ENCODE results near the gene SSBP3.

The SSBP3 gene

DNA sequence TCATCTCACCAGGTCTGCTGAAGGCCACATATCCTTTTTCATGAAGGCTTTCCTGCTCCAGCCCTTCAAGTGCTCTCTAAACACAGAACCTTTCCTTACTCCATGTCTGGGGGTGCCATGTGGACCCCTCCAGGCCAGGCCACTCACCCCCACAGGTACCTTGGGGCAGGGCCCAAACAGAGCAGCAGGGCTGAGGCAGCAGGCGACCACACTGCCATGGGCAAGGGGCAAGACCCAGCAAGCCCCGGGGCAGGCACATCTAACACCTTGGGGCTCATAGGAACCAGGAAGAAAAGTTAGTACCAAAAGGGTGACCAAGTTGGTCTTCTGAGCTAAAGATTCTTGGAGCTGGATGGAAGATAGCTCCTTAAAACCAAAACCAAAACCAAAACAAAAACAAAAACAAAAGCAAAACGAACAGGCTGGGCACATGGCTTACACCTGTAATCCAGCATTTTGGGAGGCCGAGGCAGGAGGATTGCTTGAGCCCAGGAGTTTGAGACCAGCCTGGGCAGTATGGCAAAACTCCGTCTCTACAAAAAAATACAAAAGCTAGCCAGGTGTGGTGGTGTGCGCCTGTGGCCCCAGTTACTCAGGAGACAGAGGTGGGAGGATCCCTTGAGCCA lies 142.5 kb downstream of the SSBP3 start:
- no peak for DNase-seq

DNA sequence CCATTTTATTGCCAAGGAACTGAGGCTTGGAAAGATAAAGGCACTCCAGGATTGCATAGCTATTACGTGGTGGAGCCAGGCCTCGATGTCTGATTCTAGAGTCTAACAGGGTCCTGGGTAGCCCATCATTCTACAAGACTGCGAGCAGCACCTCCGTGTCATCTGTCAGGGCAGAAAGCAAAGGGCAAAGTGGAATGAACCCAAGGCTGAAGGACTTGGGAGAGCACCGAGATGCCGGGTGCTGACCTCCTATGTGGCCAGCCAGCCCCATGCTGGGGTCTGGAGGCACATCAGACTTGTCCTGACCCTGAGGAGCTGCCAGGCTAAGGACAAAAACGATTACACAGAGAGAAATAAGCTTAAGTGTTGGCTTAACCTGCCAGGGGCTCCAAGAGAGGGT lies 143.9 kb downstream of the SSBP3 start:
- DNase-seq, result no peak

DNA sequence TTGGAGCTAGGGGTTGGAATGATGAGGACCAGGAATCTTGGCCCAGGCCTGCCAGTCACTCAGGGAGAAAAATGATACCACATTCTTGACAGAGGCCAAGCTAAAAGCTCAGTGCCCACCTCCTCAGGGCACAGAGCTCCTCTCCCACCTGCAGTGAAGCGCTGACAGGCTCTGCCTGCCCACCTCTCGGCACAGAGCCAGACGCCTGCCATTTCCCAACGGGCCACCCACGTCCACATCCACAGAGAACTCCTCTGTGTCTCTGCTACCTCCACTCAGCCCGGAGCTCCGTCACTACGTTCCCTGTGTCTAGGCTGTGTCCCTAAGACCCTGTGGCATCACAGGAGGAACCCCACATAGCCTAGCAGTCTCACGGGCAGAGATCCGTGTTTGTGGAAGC lies 145.4 kb downstream of the SSBP3 start:
- DNase-seq, result peak; percentile 69

DNA sequence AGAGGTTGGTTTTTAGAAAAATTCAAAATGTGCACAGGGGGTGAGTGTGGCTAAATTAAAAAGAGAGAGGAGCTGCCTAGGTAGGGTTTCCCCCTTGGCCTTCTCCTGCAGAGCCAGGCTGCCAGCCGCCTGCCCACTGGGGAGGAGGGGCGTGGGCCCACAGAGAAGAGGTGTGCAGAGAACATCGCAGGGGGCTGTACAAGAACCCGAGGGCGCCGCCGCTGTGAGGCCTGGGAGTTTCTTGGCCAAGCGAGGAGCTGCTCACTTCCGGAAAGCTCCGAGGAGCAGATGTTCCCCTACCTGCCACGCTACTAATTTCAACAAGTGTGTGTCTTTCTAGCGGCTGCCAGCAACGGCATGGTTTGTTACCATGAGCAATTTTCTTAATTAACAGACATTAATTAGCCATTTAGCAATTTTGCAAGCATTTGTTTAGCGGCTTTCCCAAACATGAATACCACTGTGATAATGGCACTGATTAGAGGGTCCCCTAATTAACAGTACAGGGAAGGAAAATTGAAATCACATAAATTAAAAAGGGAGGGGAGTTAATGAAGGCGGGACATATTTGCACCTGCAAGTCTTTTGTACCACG lies 146.6 kb downstream of the SSBP3 start:
- DNase-seq, result peak; percentile 96

DNA sequence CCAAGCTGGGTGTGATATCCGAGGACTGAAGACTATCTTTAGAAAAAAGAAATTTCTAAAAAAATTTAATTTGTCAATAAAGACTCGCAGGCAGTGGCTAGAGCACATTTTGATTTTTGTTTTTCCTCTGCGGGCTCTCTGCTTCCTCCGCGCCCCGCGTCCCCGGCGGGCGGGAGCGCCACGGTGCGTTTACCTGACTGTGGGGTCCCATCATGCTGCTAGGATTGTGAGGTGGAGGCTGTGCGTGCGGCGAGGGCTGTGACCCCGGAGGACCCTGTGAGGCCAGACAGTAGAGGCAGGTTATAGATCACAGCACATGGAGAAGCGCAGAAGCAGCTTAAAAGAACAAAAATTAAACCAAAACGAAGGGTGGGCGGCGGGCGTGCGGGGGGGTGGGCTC lies 148.3 kb downstream of the SSBP3 start:
- no peak for DNase-seq

DNA sequence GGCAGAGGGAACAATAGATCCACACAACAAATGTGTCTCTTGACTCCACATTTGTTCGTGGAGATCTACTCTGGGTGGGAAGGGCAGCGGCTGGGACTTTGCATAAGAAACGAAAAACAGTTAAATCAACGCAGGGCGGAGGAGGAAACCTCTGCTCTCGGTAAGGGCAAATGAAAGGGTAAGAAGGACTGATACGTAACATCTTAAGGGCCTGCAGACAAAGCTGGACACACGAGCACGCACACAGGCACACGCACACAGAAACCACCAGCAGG lies 148.9 kb downstream of the SSBP3 start:
- no peak for DNase-seq

DNA sequence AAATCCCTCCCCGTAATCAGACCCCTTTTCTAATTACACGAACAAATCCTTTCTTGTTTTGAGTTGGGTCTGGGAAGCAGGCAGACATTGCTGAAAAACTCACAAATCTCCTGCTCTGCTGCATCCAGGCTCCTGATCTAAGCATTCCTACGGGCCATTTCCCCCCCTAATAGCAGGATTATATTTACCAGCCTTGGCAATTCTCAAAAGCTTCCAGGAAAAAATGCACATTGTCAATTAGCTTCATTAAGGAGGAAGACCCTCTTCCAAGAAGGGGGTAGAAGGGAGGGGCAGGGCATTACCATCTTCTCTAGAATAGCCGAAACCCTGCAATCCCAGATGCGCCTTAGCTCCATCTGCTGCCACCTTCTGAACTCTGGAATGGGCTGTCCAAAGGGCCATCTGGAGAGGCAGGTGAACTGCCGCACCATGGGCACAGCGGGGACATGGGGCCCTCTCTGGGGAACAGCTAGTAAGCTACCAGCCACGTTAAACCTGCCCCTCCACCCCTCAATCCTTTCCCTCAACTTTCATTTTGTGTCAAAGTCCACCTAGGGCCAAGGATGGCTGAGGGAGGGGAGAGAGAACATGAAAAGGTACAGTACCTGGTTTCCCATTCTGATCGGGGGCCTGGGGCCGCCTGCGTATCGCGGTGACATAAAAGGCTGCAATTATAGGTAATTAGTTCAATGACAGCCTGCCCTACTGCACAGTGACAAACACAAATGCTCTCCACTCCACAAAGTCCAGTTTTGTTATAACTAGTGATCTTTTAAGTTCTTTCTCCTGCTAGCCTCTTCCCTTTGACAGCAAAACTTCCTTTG lies 149.5 kb downstream of the SSBP3 start:
- DNase-seq, result peak; percentile 77

DNA sequence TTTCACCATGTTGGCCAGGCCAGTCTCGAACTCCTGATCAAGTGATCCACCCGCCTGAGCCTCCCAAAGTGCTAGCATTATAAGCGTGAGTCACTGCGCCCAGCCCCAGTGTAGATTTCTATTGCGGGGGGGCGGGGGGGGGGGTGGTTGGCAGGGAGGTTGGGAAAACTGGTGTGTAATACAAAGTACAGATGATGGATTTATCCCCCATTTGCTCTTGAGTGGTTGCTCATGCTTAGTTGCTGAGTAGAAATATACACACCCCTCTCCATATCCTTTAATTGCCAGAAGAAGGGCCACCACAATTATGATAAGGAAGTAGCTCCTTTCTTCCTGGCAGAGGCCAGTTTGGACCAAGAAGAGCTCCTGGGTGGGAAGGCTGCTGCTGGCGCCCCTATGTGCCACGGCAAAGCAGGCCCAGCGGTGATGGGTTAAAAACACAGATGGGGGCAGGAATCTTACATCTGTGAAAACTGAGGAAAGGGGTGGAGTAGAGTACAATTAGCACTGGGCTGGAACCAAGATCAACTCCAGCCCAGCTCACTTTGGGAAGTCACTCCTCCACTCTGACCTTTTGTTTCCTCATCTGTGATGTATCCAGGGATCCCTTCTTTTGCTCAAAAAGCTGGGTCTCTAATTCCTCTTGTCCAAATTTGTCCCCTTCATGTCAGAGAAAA lies 151.0 kb downstream of the SSBP3 start:
- peak; percentile 9 for DNase-seq

DNA sequence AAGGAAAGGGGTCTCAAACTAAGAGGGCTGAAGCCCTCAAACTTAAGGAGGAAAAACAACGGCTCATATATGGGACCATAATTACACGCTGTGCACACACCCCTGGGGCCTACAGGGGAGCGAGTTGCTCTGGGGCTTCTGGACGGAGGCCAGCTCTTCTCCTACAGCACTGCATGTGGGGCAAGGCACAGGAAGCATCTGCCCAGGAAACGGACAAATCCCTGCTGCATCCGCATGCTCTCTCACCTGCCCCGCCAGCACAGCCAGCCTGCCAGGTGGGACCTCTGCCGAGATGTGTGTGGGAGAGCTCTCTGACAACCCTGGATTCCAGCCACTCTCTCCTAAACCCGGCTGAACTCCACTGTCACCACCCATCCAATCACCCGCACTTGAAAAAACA lies 152.1 kb downstream of the SSBP3 start:
- peak; percentile 93 for DNase-seq

DNA sequence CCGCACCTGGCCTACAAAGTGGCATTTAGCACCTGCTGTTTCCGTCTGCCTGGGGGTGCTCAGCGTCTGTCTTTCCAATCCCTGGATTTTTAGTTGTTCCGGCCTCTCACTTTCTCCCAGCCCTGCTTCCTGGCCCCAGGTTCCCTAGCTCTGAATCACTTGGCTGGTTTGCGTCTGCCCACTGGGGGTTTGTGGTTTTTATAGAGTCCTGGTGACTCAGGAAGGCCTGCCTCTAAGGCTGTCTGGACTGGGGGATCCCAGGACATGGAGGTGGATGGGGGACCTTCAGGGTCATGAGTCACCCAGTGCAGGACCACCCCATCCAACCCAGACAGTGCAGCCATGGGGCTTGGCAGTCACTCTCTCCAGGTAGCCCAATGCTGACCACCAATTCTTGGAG lies 152.7 kb downstream of the SSBP3 start:
- peak; percentile 68 for DNase-seq

DNA sequence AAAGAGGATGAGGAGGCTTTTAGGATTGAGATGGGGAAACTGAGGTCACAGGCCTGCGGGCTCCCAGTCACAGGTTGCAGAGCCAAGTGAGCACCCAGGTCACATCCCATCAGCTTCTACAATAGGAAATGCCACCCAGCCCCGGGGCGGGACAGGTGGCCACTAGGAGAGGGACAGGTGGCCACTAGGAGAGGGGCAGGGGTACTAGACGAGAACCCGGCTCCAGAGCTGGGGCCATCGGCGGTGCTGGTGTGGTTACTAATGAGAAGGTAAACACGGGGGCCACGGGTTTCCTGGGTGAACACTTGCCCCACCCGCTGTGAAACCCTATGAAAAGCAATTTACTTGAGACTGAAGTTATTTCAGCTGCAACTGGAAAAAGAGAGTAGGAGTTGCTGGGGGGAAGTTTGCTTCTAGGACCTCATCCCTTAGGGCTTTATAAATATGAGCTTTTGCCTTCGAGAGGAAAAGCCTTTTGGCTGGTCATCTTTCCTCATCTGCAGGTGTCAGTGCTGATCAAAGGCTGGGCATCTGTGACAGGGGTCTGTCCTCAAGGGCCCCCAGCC lies 153.7 kb downstream of the SSBP3 start:
- DNase-seq, result peak; percentile 61

DNA sequence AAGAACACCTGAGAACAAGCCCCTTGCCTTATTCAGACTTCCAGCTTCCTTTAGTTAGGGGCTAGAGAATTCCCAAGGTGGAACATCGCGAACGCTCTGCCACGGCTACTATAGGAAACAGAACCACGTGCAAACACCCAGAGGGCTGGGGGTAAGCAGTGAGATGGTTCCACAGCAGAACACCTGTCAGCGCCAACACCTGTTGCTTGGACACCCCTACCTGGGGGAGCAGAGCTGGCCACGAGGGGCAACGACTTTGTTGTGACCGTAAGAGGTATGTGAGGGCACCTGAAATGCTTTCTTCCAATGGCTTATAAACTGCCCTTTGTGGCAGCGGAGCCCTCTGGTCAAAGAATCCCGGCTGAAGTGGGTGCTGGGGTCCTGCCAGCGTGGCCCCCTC lies 155.5 kb downstream of the SSBP3 start:
- no peak for DNase-seq

DNA sequence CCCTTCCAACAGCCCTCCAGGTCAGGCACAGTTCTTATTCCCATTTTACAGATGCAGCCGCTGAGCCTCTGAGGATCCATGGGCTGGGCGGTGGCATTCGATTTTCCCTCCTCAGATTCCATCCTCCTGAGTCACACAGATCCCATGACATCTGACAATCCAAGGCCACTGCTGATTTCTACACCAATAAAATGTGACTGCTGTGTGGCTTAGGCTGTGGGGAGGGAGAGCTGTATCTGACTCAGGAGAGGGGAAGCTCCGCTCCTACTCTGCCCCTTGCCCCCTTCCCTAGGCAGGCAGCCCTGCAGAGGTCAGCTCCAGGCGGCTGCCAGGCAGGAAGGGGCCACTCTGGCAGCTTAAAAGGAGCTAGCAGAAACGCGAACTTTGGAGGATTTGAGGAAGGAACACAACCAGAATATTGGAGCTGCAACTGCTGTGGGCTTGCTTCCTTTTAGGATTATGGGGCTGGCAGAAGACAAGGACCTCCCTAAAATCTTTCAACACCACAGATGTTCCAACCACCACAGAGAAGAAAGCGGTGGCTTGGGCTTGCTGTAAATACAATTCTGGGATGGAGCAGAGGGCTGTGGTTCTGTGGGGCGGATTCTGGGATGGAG lies 156.3 kb downstream of the SSBP3 start:
- DNase-seq, result no peak

DNA sequence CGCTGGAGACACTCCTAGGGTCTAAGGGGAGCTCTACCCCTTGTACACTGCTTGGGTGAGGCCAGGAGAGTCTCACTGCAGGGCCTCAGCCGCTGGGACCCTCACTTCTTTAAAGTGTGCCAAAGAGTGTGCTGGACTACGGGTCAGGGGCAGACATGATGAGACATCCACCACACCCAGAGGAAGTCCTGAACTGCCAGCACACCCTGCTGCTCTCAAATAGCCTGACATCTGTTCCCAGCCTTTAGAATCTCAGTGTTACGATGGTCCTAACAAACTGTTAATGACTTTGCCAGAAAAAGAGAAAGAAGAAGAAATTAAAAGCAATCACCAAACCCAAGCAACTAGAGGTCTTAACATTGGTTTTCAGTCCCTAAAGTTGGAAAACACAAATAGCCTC lies 157.2 kb downstream of the SSBP3 start:
- DNase-seq, result no peak

DNA sequence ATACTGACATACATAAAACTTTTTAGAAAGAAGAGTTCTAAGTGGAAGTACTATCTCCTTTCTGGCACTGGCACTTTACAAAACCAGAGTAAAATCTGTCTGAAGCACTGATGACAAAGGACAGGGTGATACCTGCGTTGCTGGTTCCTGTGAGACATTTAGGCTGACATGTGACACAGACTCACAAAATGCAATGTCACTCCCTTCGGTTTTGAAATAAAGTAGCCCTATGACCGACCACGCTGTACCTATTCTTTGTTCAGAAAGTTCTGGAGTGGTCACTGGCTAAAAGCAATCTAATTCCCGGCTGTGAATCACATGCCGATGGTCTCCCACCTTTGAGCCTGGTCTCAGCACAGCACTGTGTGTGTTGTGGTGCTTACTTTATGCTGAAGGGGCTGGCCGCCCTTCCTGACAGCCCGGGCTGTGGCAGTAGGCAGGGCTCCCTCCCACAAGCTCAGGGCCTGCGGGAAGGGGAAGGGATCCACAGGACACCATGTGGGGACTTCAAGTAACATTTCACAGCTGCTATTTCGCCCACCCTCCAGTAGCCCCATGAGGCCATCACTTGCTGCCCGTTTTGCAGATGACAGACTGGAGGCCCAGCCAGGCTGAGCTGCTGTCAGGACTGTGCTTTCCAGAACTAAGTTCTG lies 158.2 kb downstream of the SSBP3 start:
- no peak for DNase-seq

DNA sequence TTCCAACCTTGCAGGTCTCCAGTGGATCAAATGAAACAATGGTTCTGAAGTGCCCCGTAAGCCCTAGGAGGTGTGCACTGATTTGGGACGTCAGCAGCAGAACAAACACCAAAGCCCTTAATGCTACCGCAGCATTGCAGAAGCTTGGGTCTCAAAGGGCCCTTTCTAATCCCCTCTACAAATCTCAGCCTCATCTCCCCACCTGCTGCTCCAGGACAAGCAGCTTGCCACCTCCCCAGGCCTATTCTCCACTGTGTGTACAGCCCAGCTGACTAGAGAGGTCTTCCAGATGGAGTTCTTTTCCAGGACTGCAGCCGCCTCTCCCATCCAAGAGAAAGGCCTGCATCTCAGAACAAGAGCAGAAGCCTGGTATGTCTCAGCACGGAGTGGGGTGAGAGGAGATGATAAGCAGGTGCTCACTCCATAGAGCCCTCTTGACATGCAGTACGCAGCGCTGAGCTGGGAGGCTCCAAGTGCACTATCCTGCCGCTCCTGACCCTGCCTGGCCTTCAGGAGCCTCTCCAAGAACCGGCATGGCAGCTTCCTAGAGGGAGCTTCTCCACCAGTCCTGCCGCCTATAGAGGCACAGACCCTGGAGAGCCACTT lies 160.0 kb downstream of the SSBP3 start:
- no peak for DNase-seq

DNA sequence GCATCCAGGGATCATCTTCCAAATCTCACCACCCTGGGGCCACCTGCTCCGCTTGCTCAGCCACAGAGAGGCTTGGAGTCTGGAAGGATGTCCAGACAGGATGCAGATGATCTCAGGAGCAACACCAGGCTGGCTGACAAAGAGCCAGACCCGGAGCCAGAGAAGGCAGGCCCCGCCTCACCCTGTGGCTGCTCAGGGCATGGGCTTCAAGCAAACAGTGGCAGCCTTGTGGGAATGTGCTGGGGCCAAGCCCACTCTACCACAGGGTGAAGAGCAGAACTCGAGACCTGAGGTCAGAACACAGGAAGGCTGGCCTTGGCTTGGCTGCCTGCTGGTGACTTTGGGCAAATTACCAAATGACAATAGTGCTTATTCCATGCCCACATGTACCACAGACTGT lies 160.7 kb downstream of the SSBP3 start:
- DNase-seq, result no peak

DNA sequence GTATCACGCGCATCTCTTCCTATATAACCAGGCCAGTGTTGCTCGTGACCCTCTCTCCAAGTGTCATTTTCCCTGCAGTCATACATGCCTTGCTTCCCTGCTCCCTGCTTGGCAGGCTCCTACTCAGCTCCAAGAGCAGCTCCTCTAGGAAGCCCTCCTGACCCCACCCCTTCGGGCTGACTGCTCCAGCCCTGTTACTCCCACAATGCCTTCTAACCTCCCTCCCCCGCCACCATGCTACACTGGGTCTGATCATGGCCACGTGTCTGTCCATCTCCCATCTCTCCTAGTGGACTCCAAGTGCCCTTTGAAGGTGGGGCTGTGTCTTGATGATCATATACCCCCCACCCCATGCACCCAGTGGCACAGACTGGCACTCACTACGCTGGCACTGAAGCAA lies 161.5 kb downstream of the SSBP3 start:
- DNase-seq, result no peak

DNA sequence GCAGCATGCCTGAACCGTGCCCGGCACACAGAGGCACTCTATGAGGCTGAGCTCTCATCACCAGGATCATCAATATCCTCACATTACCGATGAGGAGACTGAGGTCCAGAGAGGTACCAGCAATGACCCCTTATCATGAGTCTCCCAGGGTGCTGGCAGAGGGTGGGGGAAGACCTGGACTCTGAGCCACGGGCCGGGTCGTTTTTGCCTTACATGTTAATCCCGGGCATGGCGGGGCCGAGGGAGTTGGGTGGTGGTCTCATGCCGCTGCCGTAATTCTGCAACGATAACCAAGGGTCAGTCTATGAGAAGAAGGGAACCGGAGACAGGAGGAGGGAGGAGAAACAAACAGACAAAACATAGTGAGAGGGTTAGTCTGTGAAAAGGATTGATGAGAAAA lies 163.2 kb downstream of the SSBP3 start:
- no peak for DNase-seq

DNA sequence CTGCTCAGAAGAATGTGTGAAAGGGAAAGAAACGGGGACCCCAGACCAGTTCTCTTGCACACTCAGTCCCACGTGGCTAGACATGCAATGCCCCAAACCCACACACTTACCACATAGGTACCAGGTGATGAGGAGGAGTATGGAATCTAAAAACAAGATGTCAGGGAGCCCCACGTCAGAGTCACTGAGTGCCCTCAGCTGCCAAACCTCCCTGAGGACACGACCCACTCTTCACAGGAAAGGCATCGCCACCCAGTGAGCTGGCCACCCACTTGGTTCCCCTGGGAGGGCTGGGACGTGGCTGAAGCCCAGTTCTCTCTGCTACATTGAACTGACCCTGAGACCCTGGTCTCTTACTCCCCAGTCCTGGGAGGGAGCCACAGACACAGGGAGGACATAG lies 164.8 kb downstream of the SSBP3 start:
- DNase-seq, result no peak

DNA sequence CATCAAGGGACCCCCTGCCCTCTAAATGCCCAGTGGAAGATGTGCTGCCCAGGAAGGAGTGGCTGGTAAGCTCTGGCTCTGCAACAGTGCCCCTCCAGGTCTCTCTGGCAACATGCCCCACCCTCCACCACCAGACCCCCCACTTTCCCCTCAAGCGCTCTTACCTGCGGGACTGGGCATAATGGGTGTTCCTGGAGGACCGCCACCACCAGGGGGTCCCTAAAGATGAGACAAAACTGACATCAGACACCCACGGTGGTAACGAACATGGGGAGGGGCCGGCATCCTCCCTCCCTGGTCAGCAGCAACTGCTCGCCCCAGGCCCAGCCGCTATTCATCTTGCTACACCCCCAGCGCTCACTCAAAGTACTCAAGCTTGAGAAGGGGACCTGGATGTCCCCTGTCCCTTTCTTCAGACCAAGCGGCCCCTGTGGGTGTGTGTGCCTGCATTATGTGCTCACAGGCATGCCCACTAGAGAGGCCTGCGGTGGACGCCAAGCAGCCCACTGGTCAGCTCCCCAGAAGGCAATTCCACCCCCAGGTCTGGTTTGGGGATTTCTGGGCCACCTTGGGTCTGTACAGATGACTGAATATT lies 165.4 kb downstream of the SSBP3 start:
- no peak for DNase-seq

DNA sequence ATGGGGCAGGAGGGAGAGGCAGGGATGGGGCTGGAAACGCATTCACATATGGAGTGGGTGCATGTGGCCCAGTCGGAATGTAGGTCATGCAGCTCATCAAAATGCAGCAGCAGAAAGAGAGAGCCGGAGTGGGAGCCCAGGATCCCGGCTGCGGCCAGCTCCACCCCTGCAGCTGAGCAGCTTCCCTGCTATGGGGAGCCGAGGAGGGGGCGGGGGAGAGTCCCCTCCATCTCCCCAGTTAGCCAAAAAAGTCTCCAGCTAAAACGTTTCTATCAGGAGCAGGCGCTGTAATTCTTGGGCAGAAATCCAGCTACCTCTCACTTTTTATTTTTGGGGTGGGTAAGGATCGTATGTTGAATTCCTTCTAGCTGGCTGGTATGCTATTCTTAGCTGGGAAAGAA lies 166.6 kb downstream of the SSBP3 start:
- DNase-seq, result no peak
